DMS153 treated with DMSO at 0.1 percent for 48 hours (cell line): ENCODE measurements around the gene SPDYC.

Experiments
- DNase-seq: peaks from one replicate; lab custom pipeline; 2025; ENCODE audit not compliant: unreplicated experiment; lab: John Stamatoyannopoulos, UW

The SPDYC gene

DNA sequence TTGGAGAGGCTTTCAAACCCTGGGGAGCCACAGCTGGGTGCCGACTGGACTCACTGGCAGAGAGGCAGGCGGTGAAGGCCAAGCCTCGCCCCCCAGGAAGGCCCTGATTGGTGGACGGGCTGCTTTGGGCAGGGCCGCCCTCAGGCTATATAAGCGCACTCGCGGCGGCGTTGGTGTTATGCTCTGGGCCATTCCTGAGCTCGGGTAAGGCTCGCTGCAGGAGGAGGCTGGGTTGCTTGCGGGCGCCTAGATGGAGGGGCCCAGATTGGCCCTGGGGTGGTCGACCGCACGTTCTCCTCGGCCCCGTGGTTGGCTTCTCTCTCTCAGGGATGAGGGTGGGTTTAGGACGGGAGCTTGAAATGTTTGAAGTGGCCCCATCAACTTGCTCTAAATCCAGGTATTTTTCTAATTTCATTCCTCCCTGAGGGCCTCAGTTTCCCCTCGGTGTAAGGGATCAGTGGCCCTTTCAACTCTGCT is at the start of gene SPDYC:
Gene SPDYC (plus strand): TSS at position 176 of the 477 bp plus-strand sequence. CDS start 1,125 bp downstream, outside the sequence.
- DNase-seq = no peak

DNA sequence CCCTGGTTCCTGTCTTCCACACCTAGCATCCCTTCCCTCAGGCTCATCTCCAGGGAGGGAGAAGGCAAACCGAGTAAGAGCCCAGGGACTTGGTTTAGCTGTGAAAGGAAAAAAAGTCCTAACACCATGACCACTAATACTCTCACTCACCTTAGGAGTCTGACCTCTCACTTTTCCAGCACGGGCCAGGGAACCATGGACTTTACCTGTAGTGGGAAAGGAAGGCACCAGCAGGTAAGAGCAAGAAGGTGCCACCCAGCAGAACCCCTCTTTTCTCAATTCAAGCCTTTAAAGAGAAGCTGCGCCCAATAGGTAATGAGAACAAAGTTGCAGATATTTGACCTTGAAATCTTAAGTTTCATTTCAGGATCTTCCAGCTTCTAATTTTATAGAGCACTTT is 49.2 kb upstream of the SPDYC start:
- no peak for DNase-seq

DNA sequence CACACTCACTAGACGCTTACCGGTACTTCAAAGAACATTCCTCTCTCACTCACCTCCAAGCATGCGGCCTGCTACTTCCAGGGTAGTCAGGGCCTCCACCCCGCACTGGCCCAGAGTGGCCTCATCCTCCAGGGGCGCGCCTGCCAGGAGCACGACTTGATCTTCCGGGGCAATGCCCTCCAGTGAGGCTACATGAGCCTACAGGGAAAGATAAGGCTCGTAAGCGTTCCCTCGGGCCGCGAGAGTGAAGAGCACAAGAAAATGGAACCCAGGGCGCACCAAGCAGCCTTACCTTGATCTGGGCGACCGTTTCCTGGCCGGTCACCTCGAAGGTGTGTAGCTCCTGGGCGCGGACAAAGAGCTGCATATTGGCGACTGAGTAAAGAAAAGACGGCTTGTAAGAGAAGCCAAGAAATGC is 48.6 kb upstream of the SPDYC start:
- DNase-seq = no peak

- peak; percentile 98 for DNase-seq
These were observed 48.0 kb upstream of the SPDYC start, which contains the start of the genes FAU and MRPL49 for GRCh38 chr11:65121865-65122696. Gene FAU (minus strand): TSS chr11:65122134. CDS start chr11:65121813, 321 bp downstream. Gene MRPL49 (plus strand): TSS chr11:65122321. CDS start chr11:65122347, 26 bp downstream.

DNA sequence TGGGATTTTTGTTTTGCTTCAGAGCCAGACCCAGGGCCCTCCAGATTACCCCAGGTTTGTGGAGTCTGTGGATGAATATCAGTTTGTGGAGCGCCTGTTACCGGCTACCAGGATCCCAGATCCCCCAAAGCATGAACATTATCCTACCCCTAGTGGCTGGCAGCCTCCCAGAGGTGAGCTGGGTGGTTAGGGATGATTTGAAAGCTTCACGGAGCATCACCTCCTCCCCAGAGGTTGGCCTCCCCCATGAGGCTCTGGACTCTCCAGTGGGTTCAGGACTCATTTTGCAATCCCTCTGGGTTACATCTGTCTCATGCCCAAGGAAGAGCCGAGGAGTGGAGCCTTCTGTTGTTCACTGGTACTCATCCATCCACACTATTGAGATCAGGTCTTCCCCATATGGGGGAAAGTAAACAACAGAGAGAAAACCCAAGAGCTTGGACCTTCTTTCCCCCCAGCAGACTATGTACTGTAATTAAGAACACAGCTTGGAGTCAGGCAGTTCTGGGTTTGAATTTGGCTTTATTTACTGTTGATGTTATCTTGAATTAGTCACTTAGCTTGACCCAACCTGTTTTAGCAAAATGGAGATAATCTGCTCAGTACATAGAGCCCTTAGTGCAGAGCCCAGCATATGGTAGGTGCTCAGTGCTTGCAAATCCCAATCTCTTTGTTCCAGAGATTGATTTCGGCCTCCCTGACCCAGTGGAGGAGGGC is 45.4 kb upstream of the SPDYC start:
- no peak for DNase-seq

- no peak for DNase-seq
These were observed 44.6 kb upstream of the SPDYC start for GRCh38 chr11:65125197-65126056.

- no peak for DNase-seq
These were observed 43.3 kb upstream of the SPDYC start for GRCh38 chr11:65126624-65127274.

DNA sequence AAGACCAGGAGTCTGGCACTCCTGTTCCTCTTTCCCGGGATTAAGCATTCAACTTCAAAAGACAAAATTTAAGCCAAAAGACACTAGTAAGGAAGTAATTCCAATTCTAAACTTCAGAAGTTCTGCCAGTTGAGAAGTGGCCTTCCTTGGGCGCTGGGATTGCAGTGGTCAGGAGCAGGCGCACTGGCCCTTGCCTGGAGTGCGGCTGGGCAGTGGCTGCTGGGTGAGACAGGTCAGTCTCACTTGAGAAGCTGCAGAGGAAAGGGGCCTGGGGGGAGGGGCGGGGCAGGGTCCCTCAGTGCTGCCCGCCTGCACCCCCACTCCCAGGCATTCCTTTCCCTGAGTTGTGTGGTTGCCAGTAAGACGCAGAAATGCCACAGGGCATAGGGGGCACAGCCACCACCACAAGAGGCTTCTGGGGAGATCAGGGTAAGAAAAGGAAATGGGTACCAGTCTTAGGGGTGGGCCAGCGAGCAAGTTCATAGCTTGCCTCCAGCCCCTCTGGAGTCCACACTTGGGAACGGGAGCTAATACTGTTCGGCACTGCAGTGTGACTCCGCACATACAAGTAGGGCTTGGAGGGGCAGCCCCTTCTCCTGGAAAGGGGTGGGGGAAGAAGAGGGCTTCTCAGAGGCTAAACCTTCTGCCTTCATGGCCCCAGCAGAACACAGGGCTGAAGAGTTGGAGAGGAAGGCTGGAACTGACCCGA is 42.4 kb upstream of the SPDYC start:
- DNase-seq = no peak

DNA sequence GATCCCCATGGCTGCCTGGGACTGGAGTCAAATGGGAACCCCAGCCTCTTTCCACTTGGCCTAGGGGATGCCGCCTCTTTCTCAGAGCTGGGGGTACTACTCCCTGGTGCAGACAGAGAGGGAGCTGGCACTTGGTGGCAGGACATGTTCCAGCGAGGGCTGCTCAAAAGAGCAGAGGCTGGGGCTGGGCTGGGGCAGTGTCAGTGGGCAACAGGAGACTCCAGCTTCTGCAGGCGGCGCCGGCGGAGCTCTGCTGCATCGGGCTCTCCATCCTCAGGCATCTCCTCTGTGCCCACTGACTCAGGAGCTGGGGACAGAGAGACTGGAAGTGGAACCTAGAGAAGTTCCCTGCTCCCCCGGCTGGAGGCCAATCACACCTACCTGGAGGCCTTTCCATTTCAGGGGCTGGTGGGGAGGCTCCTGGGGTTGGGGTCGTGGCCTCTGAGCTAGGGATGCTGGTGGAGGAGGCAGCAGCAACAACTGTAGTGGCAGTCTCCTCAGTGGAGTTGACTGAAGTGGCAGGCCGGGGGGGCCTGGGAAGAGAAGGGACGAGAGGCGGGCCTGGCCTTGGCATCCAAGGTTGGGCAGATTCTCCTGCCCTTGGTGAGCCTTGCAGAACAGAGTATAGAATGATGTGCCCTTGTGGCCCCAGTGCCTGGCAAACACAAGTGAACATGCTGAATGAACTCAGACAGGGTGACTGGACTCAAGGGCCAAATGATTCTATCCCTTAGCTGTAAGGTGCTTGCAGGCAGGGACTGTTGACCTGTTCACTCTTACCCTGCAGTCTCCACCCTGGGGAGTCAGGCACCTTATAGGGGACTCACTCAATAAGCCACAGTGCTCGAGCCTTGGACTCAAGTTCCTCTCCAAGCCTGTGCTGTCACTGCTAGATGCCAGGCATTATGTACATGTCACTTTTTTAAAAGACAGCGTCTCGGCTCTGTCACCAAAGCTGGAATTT is 41.6 kb upstream of the SPDYC start:
- no peak for DNase-seq

DNA sequence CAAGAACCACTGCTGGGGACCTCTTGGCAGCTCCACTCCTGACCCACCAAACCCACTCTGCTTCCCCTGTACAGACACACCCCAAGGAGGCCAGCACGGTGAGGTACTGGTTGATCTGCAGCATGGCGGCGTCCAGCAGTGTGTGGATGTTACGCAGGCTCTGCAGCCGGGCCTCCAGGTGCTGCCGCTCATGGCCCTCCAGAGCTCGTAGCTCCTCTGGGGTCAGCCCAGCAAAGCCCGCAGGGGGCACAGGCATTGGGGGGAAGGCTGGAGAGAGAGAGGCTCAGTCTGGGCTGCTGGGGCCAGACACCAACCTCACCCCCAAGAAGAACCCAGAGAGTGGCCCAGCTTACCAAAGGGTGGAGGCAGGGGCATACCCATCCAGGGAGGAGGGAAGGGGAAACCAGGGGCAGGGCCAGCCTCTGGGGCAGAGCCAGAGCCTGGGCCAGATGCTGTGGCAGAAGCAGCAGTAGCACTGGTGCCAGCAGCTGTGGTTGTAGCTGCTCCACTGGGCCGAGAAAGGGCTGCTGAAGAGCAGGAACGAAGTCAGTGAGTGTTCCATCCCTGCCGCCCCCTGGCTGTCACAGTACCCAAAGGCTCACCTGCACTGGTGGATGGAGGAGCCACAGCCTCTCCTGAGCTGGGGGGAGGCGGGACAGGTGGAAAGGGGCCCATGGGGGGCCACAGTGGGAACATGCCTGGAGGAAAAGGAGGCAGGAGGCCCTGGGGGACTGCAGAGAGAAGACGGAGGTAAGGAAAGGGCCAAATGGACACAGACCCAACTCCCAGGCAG is 40.2 kb upstream of the SPDYC start:
- DNase-seq = no peak

- no peak for DNase-seq
These were observed 39.2 kb upstream of the SPDYC start for GRCh38 chr11:65130631-65131416.

DNA sequence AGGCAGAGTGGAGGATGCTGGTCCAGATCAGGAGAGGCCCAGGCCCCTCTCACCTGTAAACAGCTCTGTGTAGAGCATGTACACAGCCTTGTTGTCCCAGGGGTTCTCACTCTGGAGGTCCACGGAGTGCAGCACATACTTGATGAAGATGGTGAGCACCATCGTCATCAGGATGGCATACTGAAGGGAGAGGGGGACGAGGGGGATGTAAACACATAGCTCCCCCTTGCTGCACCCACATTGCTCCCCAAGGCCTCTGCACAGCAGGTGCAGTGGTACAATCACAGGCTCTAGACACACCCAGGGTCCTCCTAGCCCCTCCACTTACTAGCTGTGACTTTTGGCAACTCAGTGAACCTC is 38.6 kb upstream of the SPDYC start:
- no peak for DNase-seq

DNA sequence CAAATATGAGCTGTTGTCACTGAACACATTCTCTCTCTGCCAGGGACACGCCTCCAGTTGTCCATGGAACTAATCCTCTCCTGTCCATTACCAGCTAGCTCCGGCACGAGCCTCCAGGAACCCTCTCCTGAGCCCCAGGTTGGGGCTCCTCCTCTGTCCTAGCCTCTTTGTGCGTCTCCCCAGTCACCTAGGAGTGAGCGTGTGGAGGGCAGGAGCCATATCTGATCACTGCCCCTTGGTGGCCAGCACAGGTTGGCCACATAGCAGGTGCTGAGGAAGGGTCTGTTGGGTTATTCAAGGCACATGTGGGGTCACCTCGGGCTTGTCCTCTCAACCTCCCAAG is 38.2 kb upstream of the SPDYC start:
- DNase-seq = no peak

- no peak for DNase-seq
These were observed 37.6 kb upstream of the SPDYC start for GRCh38 chr11:65132238-65132987.

GRCh38 chr11:65132988-65133700 is 36.9 kb upstream of the SPDYC start:
- DNase-seq = no peak

DNA sequence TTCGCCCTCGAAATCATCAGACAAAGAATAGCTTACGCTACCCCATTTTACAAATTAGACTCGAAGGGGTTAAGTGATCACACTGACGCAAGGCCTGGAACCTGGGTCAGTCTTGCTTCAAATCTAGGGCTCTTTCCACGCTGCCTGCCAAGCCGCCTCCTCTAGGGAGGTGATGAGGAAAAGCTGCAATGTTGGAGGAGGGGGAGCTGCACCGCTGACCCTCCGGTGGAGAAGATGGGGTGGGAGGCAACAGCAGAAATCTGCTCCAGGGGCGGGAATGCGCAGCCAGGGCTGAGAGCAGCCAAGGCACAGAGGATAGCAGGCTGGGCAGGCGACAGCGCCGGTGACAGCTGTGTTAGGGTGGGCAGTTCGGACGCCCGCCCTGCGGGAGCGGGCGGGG is 36.3 kb upstream of the SPDYC start:
- no peak for DNase-seq
